ENCODE results near the gene SLC6A2. TPM values are rescaled to one million over a fixed set of nuclear protein-coding genes. Genes with fewer than 3 reads are reported as not detected.

The SLC6A2 gene
- total and polyA plus RNA-seq, 2 experiments from 2014 or later: 0.35 to 0.39 TPM

DNA sequence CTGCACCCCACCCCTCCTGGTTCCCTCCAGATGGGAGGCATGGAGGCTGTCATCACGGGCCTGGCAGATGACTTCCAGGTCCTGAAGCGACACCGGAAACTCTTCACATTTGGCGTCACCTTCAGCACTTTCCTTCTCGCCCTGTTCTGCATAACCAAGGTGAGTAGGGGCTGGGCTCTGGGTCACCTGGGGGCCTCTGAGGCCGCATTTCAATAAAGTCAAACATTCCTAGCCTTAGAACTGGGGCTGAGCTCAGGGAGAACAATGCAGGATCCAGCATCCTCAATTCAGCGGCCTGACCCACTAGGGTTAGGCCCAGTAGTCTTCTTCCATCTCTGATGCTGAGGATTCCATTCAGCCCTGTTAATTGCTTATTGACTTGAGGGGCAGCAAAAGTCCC lies 42.1 kb downstream of the SLC6A2 start (continued):
- TF ChIP-seq, protein P1, sequence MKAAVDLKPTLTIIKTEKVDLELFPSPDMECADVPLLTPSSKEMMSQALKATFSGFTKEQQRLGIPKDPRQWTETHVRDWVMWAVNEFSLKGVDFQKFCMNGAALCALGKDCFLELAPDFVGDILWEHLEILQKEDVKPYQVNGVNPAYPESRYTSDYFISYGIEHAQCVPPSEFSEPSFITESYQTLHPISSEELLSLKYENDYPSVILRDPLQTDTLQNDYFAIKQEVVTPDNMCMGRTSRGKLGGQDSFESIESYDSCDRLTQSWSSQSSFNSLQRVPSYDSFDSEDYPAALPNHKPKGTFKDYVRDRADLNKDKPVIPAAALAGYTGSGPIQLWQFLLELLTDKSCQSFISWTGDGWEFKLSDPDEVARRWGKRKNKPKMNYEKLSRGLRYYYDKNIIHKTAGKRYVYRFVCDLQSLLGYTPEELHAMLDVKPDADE (IDR thresholded peaks at IDR 0.05): no peak

DNA sequence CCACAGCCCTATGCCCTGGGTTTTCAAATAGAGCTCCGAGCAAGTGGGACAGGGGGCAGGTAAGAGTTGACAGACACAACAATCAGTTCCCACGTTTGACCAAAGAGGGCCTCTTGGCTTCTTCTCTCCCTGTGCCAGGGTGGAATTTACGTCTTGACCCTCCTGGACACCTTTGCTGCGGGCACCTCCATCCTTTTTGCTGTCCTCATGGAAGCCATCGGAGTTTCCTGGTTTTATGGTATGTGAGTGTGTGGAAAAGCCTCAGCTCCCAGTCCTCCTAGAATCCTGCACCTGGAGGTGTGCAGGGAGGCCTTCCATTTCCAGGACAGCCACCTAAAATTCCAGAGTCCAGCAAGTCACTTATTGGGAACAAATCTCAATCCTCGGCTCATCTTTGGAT lies 42.5 kb downstream of the SLC6A2 start:
- H3K27ac Mint-ChIP-seq: no peak overlapping the region
- no peak for ATAC-seq
- H3K4me1 Mint-ChIP-seq: peaks cover 10% of the 10 kb centered on the region; the same call in 2 of the 3 replicates
- Histone ChIP-seq H3K27me3 (ENCODE audit: insufficient read depth) (no peaks in the 10 kb centered on the region), H3K27ac (ENCODE audit: low read depth) (no peak overlapping the region), H3F3A (replicated peaks; ENCODE audit: low read depth) (no peaks in the 10 kb centered on the region), H3K36me3 (ENCODE audit: insufficient read depth) (no peaks in the 10 kb centered on the region), H3K4me1 (ENCODE audit: insufficient read depth) (peaks cover 8% of the 10 kb centered on the region; the same call in 1 of the 2 replicates), H3K79me2 (replicated peaks; ENCODE audit: insufficient read depth) (no peaks in the 10 kb centered on the region), H4K20me1 (replicated peaks; ENCODE audit: insufficient read depth) (no peaks in the 10 kb centered on the region), H3K4me3 (no peak overlapping the region), H2AFZ (no peak overlapping the region), H3K9me2 (ENCODE audit: insufficient read depth) (no peaks in the 10 kb centered on the region), H3K4me2 (no peak overlapping the region)
- no peak overlapping the region for H3K4me3 Mint-ChIP-seq
- no peaks in the 10 kb centered on the region for H3K27me3 Mint-ChIP-seq (ENCODE audit: insufficient read depth, low read depth, poor library complexity)
- H3K9me3 Mint-ChIP-seq: no peaks in the 10 kb centered on the region
- H3K36me3 Mint-ChIP-seq (ENCODE audit: low read depth): no peaks in the 10 kb centered on the region; the same call in 2 of the 3 replicates
- no peak for DNase-seq (ENCODE audit: low spot score)
- TF ChIP-seq, protein P2, sequence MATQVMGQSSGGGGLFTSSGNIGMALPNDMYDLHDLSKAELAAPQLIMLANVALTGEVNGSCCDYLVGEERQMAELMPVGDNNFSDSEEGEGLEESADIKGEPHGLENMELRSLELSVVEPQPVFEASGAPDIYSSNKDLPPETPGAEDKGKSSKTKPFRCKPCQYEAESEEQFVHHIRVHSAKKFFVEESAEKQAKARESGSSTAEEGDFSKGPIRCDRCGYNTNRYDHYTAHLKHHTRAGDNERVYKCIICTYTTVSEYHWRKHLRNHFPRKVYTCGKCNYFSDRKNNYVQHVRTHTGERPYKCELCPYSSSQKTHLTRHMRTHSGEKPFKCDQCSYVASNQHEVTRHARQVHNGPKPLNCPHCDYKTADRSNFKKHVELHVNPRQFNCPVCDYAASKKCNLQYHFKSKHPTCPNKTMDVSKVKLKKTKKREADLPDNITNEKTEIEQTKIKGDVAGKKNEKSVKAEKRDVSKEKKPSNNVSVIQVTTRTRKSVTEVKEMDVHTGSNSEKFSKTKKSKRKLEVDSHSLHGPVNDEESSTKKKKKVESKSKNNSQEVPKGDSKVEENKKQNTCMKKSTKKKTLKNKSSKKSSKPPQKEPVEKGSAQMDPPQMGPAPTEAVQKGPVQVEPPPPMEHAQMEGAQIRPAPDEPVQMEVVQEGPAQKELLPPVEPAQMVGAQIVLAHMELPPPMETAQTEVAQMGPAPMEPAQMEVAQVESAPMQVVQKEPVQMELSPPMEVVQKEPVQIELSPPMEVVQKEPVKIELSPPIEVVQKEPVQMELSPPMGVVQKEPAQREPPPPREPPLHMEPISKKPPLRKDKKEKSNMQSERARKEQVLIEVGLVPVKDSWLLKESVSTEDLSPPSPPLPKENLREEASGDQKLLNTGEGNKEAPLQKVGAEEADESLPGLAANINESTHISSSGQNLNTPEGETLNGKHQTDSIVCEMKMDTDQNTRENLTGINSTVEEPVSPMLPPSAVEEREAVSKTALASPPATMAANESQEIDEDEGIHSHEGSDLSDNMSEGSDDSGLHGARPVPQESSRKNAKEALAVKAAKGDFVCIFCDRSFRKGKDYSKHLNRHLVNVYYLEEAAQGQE (IDR thresholded peaks at IDR 0.05; ENCODE audit: unreplicated experiment): no peak
- no peak for TF ChIP-seq STAT1 (IDR thresholded peaks at IDR 0.05; ENCODE audit: unreplicated experiment)
- TF ChIP-seq EZH2phosphoT487 (IDR thresholded peaks at IDR 0.05; ENCODE audit: unreplicated experiment): no peak
- no peak for TF ChIP-seq ZNF331 (CRISPR knock-in tag; IDR thresholded peaks at IDR 0.05; ENCODE audit: low read depth)
- TF ChIP-seq POLR2AphosphoS5 (IDR thresholded peaks at IDR 0.05; ENCODE audit: low read depth): no peak
- TF ChIP-seq, protein P1 (IDR thresholded peaks at IDR 0.05): no peak
- TF ChIP-seq ZNF114 (CRISPR knock-in tag; IDR thresholded peaks at IDR 0.05): no peak
- no peak for TF ChIP-seq EZH2 (IDR thresholded peaks at IDR 0.05; ENCODE audit: low read depth, unreplicated experiment)
- no peak for TF ChIP-seq JUNB (IDR thresholded peaks at IDR 0.05; ENCODE audit: unreplicated experiment)
- TF ChIP-seq NANOG (IDR thresholded peaks at IDR 0.05; ENCODE audit: borderline replicate concordance): no peak
- TF ChIP-seq, protein P3, sequence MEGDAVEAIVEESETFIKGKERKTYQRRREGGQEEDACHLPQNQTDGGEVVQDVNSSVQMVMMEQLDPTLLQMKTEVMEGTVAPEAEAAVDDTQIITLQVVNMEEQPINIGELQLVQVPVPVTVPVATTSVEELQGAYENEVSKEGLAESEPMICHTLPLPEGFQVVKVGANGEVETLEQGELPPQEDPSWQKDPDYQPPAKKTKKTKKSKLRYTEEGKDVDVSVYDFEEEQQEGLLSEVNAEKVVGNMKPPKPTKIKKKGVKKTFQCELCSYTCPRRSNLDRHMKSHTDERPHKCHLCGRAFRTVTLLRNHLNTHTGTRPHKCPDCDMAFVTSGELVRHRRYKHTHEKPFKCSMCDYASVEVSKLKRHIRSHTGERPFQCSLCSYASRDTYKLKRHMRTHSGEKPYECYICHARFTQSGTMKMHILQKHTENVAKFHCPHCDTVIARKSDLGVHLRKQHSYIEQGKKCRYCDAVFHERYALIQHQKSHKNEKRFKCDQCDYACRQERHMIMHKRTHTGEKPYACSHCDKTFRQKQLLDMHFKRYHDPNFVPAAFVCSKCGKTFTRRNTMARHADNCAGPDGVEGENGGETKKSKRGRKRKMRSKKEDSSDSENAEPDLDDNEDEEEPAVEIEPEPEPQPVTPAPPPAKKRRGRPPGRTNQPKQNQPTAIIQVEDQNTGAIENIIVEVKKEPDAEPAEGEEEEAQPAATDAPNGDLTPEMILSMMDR (conservative IDR thresholded peaks at IDR 0.05; ENCODE audit: low read depth in 2 of 2): no peak
- TF ChIP-seq, protein P4, sequence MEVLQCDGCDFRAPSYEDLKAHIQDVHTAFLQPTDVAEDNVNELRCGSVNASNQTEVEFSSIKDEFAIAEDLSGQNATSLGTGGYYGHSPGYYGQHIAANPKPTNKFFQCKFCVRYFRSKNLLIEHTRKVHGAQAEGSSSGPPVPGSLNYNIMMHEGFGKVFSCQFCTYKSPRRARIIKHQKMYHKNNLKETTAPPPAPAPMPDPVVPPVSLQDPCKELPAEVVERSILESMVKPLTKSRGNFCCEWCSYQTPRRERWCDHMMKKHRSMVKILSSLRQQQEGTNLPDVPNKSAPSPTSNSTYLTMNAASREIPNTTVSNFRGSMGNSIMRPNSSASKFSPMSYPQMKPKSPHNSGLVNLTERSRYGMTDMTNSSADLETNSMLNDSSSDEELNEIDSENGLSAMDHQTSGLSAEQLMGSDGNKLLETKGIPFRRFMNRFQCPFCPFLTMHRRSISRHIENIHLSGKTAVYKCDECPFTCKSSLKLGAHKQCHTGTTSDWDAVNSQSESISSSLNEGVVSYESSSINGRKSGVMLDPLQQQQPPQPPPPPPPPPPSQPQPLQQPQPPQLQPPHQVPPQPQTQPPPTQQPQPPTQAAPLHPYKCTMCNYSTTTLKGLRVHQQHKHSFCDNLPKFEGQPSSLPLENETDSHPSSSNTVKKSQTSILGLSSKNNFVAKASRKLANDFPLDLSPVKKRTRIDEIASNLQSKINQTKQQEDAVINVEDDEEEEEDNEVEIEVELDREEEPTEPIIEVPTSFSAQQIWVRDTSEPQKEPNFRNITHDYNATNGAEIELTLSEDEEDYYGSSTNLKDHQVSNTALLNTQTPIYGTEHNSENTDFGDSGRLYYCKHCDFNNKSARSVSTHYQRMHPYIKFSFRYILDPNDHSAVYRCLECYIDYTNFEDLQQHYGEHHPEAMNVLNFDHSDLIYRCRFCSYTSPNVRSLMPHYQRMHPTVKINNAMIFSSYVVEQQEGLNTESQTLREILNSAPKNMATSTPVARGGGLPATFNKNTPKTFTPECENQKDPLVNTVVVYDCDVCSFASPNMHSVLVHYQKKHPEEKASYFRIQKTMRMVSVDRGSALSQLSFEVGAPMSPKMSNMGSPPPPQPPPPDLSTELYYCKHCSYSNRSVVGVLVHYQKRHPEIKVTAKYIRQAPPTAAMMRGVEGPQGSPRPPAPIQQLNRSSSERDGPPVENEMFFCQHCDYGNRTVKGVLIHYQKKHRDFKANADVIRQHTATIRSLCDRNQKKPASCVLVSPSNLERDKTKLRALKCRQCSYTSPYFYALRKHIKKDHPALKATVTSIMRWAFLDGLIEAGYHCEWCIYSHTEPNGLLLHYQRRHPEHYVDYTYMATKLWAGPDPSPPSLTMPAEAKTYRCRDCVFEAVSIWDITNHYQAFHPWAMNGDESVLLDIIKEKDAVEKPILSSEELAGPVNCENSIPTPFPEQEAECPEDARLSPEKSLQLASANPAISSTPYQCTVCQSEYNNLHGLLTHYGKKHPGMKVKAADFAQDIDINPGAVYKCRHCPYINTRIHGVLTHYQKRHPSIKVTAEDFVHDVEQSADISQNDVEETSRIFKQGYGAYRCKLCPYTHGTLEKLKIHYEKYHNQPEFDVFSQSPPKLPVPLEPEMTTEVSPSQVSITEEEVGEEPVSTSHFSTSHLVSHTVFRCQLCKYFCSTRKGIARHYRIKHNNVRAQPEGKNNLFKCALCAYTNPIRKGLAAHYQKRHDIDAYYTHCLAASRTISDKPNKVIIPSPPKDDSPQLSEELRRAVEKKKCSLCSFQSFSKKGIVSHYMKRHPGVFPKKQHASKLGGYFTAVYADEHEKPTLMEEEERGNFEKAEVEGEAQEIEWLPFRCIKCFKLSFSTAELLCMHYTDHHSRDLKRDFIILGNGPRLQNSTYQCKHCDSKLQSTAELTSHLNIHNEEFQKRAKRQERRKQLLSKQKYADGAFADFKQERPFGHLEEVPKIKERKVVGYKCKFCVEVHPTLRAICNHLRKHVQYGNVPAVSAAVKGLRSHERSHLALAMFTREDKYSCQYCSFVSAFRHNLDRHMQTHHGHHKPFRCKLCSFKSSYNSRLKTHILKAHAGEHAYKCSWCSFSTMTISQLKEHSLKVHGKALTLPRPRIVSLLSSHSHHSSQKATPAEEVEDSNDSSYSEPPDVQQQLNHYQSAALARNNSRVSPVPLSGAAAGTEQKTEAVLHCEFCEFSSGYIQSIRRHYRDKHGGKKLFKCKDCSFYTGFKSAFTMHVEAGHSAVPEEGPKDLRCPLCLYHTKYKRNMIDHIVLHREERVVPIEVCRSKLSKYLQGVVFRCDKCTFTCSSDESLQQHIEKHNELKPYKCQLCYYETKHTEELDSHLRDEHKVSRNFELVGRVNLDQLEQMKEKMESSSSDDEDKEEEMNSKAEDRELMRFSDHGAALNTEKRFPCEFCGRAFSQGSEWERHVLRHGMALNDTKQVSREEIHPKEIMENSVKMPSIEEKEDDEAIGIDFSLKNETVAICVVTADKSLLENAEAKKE (CRISPR knock-in tag; IDR thresholded peaks at IDR 0.05): no peak
